Measurements from ENCODE around the gene IER5.

Gene IER5

GRCh38 chr1:181135815-181136737 is 47.6 kb downstream of the IER5 start:
- no peak for DNase-seq

GRCh38 chr1:181136738-181137122 is 48.2 kb downstream of the IER5 start:
- DNase-seq: no peak

GRCh38 chr1:181137217-181137743 is 48.8 kb downstream of the IER5 start:
- DNase-seq: no peak

GRCh38 chr1:181139631-181140061 is 51.1 kb downstream of the IER5 start:
- DNase-seq: no peak

GRCh38 chr1:181140398-181140797 is 51.9 kb downstream of the IER5 start:
- DNase-seq: no peak

- DNase-seq: no peak
These were observed 52.4 kb downstream of the IER5 start for GRCh38 chr1:181140891-181141290.

- no peak for DNase-seq
These were observed 53.0 kb downstream of the IER5 start for GRCh38 chr1:181141431-181141910.

Measured in NCI-H774 (cell line).